Upper lobe of left lung (tissue), 6 donors: ENCODE measurements around the gene PDILT. TPM values are rescaled to one million over a fixed set of nuclear protein-coding genes. Genes with fewer than 3 reads are reported as not detected.
"Not testable (repeated sequence)": the region's sequence is repeated elsewhere in the genome, so short reads cannot be mapped to it uniquely, and the experiment has no call there.

Experiments
- ATAC-seq, 2 donors: fragments of 200-7000 bp; cut with Tn5 transposase; one replicate each; pipeline ENCODE4 v1.9.1; 2022; ENCODE audit warnings: mild to moderate bottlenecking in 2 of 2, moderate library complexity in 2 of 2; ENCODE audit not compliant: low FRiP score in 2 of 2
- DNase-seq, 2 donors: peaks; one replicate each; pipeline ENCODE4 v3.0.0-alpha.2; 2019 to 2020
- H3K27ac ChIP-seq, 4 donors: fragments of 200-600 bp; sonication (generic); one replicate each; pipeline ENCODE4 v1.5.1; 2016 to 2019
- H3K27me3 ChIP-seq, 4 donors: fragments of 200-600 bp; sonication (generic); one replicate each; pipeline ENCODE4 v1.5.1; 2017 to 2019
- H3K36me3 ChIP-seq, 4 donors: fragments of 200-600 bp; sonication (generic); one replicate each; pipeline ENCODE4 v1.5.1; 2016 to 2019
- H3K4me1 ChIP-seq, 4 donors: fragments of 200-600 bp; sonication (generic); one replicate each; pipeline ENCODE4 v1.5.1; 2018 to 2019
- H3K4me3 ChIP-seq, 4 donors: fragments of 200-600 bp; sonication (generic); one replicate each; pipeline ENCODE4 v1.5.1; 2017 to 2019; ENCODE audit warnings: mild to moderate bottlenecking in 2 of 4, moderate library complexity in 1 of 4
- H3K9me3 ChIP-seq, 4 donors: fragments of 200-600 bp; sonication (generic); one replicate each; pipeline ENCODE4 v1.5.1; 2018 to 2019
- CTCF ChIP-seq, 6 experiments: fragments of 450-650 bp in 4 of 6; fragments of 200-600 bp in 2 of 6; sonication (generic) in 2 of 6; IDR thresholded peaks; one replicate each; pipeline ENCODE4 v1.5.1; 2016 to 2019; ENCODE audit warnings: antibody characterized with exemption in 6 of 6
- EP300 ChIP-seq, 4 donors: sonication (generic); formaldehyde crosslinking; IDR thresholded peaks; one replicate each; pipeline ENCODE4 v1.5.1; 2017; ENCODE audit warnings: antibody characterized with exemption in 4 of 4, control low read depth in 2 of 4
- POLR2A ChIP-seq, 4 donors: fragments of 450-650 bp; IDR thresholded peaks; one replicate each; pipeline ENCODE4 v1.5.1; 2016 to 2017; ENCODE audit warnings: antibody characterized with exemption in 4 of 4, mild to moderate bottlenecking in 2 of 4
- POLR2AphosphoS5 ChIP-seq, 2 donors: sonication (generic); formaldehyde crosslinking; IDR thresholded peaks; one replicate each; pipeline ENCODE4 v1.5.1; 2017; ENCODE audit warnings: antibody characterized with exemption in 2 of 2
- WGBS, 2 donors: methylation state at CpG; one replicate each; pipeline ENCODE4 v1.1.5; 2017 to 2018; 5-methylcytosine and 5-hydroxymethylcytosine counted together
- total RNA-seq, 6 donors: library from RNA; depleted of rRNA in 4 of 6; stranded (reverse); fragments of >200 nt in 4 of 6; gene quantifications; one replicate each; pipeline versions ENCODE4 v1.1.0 to v1.2.1, GENCODE V29; 2016 to 2021
- donor health status: DM: no; HTN: no; CAD: no; lungs with moderate emphysema.
- donor health status: DM: no; HTN: yes; CAD: no; lungs with severe emphysema.

Gene PDILT
- total RNA-seq, 6 donors from 2014 or later = not detected

GRCh38 chr16:20314575-20314974, 90.0 kb downstream of the PDILT start:
- Histone ChIP-seq H3K4me3 (no peak overlapping the region), H3K9me3 (no peaks in the 10 kb centered on the region), H3K27ac (no peak overlapping the region), H3K4me1 (no peaks in the 10 kb centered on the region), H3K27me3 (no peaks in the 10 kb centered on the region), H3K36me3 (no peaks in the 10 kb centered on the region)
- no peak for ATAC-seq
- DNase-seq = no peak
- WGBS, 2 donors = 85 to 94% methylated on average over 3 of the region's 3 CpGs
- no peak for TF ChIP-seq EP300 (IDR thresholded peaks at IDR 0.05)
- TF ChIP-seq POLR2A (IDR thresholded peaks at IDR 0.05) = no peak
- TF ChIP-seq CTCF (IDR thresholded peaks at IDR 0.05) = no peak
- no peak for TF ChIP-seq POLR2AphosphoS5 (IDR thresholded peaks at IDR 0.05)

- H3K4me3 ChIP-seq = no peak overlapping the region
- H3K27ac ChIP-seq = no peak overlapping the region
- no peaks in the 10 kb centered on the region for H3K36me3 ChIP-seq
- 91 to 99% methylated on average over 2 to 3 of the region's 3 CpGs for whole genome bisulfite sequencing, 2 donors
- DNase-seq (no peak), ATAC-seq (no peak)
- H3K9me3 ChIP-seq = no peaks in the 10 kb centered on the region
- H3K4me1 ChIP-seq = no peaks in the 10 kb centered on the region
- H3K27me3 ChIP-seq = no peaks in the 10 kb centered on the region
- TF ChIP-seq POLR2A (IDR thresholded peaks at IDR 0.05) (no peak), CTCF (IDR thresholded peaks at IDR 0.05) (no peak), POLR2AphosphoS5 (IDR thresholded peaks at IDR 0.05) (no peak), EP300 (IDR thresholded peaks at IDR 0.05) (no peak)
These were observed 90.8 kb downstream of the PDILT start for GRCh38 chr16:20313741-20314140.

- H3K36me3 ChIP-seq, H3K27ac ChIP-seq, H3K27me3 ChIP-seq, DNase-seq, ATAC-seq, H3K9me3 ChIP-seq, H3K4me3 ChIP-seq, H3K4me1 ChIP-seq: not testable (repeated sequence)
- WGBS, 2 donors = 93 to 94% methylated on average over 6 to 7 of the region's 7 CpGs
These were observed 91.9 kb downstream of the PDILT start for GRCh38 chr16:20312536-20313095.

GRCh38 chr16:20311548-20311947, 93.0 kb downstream of the PDILT start:
- 53 to 77% methylated on average over 2 of the region's 2 CpGs for WGBS, 2 donors
- H3K4me1 ChIP-seq = no peaks in the 10 kb centered on the region
- no peak overlapping the region for H3K27ac ChIP-seq
- TF ChIP-seq POLR2AphosphoS5 (IDR thresholded peaks at IDR 0.05) = no peak
- TF ChIP-seq EP300 (IDR thresholded peaks at IDR 0.05) = no peak
- no peak for TF ChIP-seq CTCF (IDR thresholded peaks at IDR 0.05)
- no peak for TF ChIP-seq POLR2A (IDR thresholded peaks at IDR 0.05)
- H3K36me3 ChIP-seq = no peaks in the 10 kb centered on the region
- H3K27me3 ChIP-seq = no peaks in the 10 kb centered on the region
- ATAC-seq = no peak
- H3K4me3 ChIP-seq = no peak overlapping the region
- DNase-seq = no peak
- H3K9me3 ChIP-seq = no peaks in the 10 kb centered on the region

GRCh38 chr16:20310421-20311395, 93.8 kb downstream of the PDILT start:
- Histone ChIP-seq H3K27ac (no peak overlapping the region), H3K9me3 (no peaks in the 10 kb centered on the region), H3K36me3 (no peaks in the 10 kb centered on the region), H3K27me3 (no peaks in the 10 kb centered on the region), H3K4me1 (no peaks in the 10 kb centered on the region), H3K4me3 (no peak overlapping the region)
- 87% methylated on average over 11 of the region's 11 CpGs for WGBS, 2 donors
- ATAC-seq = no peak
- DNase-seq = no peak
- TF ChIP-seq POLR2AphosphoS5 (IDR thresholded peaks at IDR 0.05) (no peak), POLR2A (IDR thresholded peaks at IDR 0.05) (no peak), EP300 (IDR thresholded peaks at IDR 0.05) (no peak), CTCF (IDR thresholded peaks at IDR 0.05) (no peak)
